Measurements from ENCODE around the gene GIT1.

GIT1 gene

GRCh38 chr17:29589524-29590410, at the start of gene GIT1:
Gene GIT1 (minus strand): TSS chr17:29589648. CDS start chr17:29589378, 270 bp downstream.
- DNase-seq (ENCODE audit: extremely low read depth in 1 of 2, low read depth in 1 of 2), result peak in 1 of 2 donors; percentile 78

- no peak for DNase-seq (ENCODE audit: extremely low read depth in 1 of 2, low read depth in 1 of 2)
Measured at GRCh38 chr17:29633886-29634285, 44.4 kb upstream of the GIT1 start.

DNA sequence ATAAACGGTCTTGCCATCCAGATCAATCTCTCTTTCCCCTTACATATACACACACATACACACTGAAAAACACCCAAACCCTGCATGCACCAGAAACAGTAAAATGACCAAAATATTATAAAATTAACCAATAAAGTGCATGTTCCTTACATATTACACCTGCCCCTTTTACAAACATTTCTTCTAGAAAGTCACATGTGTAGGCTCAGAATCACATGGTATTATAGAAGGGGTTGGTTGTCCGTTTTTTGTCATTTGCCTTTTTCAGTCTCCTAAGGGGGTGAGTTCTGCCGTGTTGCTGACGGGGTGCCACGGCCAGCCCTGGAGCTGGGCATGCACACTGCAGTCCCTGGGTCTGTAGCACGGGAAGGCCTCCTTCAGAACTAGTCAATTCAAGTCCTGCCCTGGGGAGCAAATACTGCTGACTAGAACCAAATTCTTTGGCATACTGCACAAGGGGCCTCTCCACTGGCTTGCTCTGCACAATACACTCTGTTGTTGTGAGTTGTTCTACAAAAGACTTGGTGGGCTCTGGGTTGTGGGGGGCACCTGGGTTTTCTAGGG, 41.3 kb upstream of the GIT1 start:
- no peak for DNase-seq (ENCODE audit: extremely low read depth in 1 of 2, low read depth in 1 of 2)

DNA sequence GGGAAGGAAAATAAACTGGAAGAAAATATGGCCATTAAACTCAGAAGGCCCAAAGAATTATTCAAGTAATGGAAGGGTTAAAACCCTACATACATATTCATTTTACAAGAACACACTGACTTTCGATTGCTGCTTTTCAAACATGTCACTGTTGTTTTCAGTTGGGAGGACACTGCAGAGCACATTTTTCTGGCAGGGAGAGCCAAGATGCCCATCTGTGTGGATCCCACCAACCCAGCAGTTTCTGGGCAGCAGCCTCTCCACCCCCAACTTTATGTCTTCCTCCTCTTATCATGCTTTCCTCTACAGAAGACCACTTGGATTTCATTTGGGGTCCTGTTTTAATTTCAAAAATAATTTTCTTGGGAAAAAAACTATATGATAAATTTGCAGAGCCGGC, 40.4 kb upstream of the GIT1 start:
- DNase-seq (ENCODE audit: extremely low read depth in 1 of 2, low read depth in 1 of 2), result no peak

- DNase-seq (ENCODE audit: extremely low read depth in 1 of 2, low read depth in 1 of 2), result no peak
Measured at GRCh38 chr17:29628644-29629043, 39.2 kb upstream of the GIT1 start.

DNA sequence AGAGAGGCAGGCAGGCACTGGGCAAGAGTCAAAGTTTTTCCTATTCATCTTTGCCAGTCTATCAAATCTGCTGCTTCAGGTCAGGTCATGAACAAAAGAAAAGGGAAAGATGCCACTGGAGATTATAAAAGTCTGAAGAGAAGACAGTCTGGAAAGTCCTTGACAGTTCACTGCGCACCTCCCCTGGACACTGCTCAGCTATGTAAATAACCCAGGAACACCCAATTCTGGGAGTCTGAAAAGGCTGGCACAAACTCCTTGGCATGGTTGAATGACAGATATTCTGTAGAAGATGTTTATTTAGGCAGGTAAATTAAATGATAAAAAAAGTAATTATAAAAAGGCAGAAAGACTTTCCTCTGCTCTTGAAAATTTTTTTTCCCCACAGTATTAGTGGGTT, 38.5 kb upstream of the GIT1 start:
- DNase-seq (ENCODE audit: extremely low read depth in 1 of 2, low read depth in 1 of 2), result no peak

DNA sequence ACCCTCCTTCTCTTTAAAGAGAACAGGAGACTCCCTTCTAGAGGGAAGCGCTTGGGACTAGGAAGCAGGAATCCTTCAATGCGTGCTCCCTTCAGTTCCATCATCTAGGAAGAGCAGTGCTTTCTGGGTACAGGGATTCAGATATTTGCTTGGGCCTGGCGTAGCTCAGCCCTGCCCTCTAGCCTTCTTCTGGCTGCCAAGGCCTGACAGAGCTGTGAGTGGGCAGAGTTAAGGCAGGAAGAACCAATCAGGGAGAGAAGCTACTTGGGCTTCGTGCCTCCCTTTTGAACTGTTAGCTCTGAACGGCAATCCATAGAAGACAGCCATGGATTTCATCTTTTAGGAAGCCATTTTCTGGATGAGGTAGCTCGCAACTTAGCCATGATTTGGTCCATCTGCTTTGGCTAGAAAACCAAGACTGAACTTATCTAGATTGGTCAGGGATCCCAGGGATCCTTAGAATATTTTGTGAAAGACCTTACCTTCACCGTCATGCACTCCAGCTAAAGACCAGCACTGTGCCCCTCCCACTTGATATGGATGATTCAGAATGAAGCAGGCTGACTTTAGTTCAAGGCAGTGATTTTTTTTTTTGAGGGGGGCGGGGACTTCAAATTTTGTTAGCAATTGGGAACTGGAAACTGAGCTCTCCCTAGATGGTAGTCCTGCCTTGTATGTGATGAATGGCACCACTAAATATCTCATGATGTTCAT, 35.7 kb upstream of the GIT1 start:
- no peak for DNase-seq (ENCODE audit: extremely low read depth in 1 of 2, low read depth in 1 of 2)

- no peak for DNase-seq (ENCODE audit: extremely low read depth in 1 of 2, low read depth in 1 of 2)
Measured at GRCh38 chr17:29624586-29624985, 35.1 kb upstream of the GIT1 start.

DNA sequence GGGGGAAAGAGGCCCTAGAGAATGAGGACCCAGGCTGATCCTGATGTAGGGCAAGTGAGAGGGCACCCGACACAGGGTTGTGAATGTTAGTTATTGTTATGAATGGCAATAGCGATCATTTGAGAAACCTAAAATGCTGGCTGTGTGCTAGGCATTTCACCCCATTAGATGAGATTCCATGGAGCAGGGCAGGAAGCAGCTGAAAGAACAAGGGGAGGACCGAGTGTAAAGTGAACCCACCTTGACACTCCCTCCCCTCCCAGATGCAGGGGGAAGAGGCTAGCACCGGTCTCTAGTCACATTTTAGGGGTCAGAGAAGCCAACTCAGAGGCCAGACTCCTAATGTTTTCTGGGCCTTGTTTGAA, 33.8 kb upstream of the GIT1 start:
- no peak for DNase-seq (ENCODE audit: extremely low read depth in 1 of 2, low read depth in 1 of 2)

DNA sequence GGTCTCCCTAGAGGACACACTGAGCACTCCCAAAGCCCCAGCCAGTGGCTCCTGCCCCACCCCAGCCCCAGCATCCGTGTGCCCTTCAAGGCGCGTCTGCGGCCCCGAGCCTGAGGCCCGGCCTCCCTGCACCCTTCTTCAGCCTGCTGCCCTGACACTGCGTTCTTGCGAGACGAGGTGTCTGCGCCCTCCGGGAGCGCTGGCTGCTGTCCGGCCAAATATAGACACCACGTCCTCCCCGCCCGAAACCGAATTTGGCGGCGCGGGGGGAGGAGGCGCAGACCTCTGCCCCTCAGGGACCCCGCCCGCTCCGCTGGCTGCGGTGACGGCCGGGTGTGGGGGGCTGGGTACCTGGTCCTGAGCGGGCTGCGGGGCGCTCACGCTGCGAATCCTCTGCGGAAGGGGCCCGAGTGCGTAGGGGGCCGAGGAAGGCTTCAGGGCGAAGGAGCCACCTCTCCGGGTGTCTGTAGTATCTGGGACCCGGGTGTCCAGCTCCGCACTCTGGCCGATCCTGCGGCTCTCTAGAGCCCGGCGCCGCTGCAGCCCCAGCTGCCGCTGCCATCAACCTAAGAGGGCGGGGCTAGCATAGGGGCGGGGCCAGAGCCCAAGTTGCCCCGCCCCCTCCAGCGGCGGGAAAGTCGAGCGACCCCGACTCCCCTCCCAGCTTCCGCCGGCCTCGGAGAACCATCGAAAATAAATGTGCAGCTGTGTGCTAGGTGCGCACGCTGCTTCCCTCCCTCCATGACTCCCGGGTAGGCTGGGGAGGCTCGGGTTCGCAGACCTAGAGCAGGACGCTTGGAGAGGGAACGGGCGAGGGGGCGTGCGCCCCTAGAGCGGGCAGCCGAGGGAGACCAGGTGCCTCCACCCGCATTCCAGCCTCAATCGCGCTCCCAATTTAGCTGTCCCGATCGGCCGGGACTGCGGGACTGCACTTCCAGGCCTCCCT, 33.2 kb upstream of the GIT1 start, which contains the start of gene CORO6:
TSS of gene CORO6 (minus strand) at position 576 of the 946 bp plus-strand sequence. CDS start 1,491 bp downstream, outside the sequence.
- peak in 1 of 2 donors; percentile 42 for DNase-seq (ENCODE audit: extremely low read depth in 1 of 2, low read depth in 1 of 2)

DNA sequence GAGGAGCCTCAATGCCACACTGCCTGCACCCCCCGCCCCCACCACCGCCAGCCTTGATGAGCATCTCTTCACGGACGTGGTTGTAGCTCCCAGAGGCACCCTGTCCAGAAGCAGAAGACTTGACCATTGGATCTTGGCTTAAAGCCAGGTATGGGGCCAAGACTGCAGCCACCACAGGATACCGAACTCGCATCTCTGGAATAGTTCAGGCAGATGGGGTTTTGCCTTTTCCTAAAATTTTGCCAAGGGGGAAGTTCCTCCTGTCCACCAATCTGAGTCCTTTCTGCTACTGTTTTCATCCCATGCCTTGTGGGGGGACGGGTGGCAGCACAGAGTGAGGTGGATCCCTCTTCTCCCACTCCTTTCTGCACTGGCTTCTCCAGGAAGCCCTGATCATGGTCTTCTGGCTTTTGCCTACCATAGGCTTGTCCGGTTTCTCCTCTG, 32.3 kb upstream of the GIT1 start:
- no peak for DNase-seq (ENCODE audit: extremely low read depth in 1 of 2, low read depth in 1 of 2)

- DNase-seq (ENCODE audit: extremely low read depth in 1 of 2, low read depth in 1 of 2), result no peak
Measured at GRCh38 chr17:29620779-29621500, 31.5 kb upstream of the GIT1 start.

DNA sequence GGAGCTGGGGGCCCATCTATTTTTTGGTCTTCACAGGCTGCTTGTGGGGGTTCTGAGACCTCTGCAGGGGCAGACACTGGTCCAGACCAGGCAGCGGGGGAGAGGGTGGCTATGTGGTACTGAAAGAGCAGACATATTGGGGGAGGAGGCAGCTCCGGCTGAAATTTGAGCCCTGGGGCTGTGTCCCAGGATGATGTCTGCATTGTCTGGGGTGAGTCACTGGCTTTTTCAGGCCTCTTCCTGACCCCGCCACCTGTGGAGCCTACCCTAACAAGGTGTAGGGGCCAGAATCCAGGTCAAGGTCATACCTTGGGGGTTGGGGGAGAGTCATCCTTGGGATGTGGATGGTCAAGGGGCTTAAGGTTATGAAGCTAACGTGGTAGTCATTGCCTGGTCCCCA, 30.8 kb upstream of the GIT1 start:
- no peak for DNase-seq (ENCODE audit: extremely low read depth in 1 of 2, low read depth in 1 of 2)

- DNase-seq (ENCODE audit: extremely low read depth in 1 of 2, low read depth in 1 of 2), result no peak
Measured at GRCh38 chr17:29619251-29619650, 29.8 kb upstream of the GIT1 start.

GRCh38 chr17:29618272-29619065, 29.0 kb upstream of the GIT1 start:
- no peak for DNase-seq (ENCODE audit: extremely low read depth in 1 of 2, low read depth in 1 of 2)

GRCh38 chr17:29617481-29618271, 28.2 kb upstream of the GIT1 start:
- DNase-seq (ENCODE audit: extremely low read depth in 1 of 2, low read depth in 1 of 2), result peak; percentile 76 to 84

DNA sequence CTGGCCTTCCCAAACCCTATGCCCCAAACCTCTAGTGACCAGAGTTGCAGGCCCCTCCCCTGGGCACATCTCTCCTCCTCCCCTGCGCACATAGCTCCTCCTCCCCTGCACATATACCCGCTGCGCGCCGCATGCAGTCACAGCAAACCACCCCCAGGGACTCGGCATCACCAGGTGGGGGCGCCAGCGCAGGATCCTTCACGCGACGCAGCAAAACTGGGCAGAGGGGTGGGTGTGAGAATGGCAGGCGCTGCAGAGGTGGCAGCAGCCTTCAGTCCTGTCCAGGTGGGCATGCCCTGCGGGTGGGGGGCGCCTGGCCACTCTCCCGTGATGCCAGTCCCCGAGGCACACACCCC, 27.7 kb upstream of the GIT1 start:
- peak; percentile 78 to 88 for DNase-seq (ENCODE audit: extremely low read depth in 1 of 2, low read depth in 1 of 2)

DNA sequence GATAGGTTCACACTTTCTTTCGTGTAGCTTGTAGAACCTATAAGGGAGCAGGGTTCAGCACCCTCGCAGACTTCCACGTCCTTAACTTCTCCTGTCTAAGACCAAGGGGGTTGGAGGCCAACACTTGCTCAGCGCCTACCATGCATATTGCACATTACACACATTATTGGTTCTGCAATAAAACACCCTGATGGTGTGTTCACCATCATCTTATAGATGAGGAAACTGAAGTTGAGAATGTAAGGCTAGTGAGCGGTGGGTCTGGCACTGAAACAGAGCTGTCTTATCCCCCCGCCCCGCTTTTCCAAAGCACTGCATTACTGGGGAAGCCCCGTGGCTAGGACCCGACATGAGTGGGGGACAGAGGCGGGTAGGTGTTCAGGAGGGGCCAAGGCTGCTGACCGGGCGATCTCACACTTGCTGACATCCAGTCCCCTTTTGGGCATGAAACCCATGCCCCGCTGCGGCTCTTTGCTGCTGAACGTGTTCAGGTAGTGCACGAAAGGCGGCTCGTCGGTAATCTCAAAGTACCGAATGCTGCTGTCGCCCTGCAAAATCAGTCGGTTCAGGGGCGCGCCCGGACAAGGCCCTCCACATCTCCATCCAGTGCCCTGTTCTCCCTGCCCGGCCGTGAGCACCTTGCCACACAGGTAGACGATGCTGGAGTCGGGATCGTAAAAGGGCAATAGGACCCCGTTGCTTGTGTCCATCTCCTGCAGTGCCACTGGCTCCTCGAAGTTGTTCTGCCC, 27.0 kb upstream of the GIT1 start:
- DNase-seq (ENCODE audit: extremely low read depth in 1 of 2, low read depth in 1 of 2), result no peak

Measured in stimulated activated CD8-positive, alpha-beta memory T cell treated with anti-CD3 and anti-CD28 coated beads, Interleukin-7, amount 100 ng/mL, for 48 hours (primary cell).